HepG2 (cell line): ENCODE measurements around the gene PRR35. TPM values are rescaled to one million over a fixed set of nuclear protein-coding genes. Genes with fewer than 3 reads are reported as not detected.

Experiments
- ATAC-seq: fragments of 200-7000 bp; cut with Tn5 transposase; 3 replicates; pipeline ENCODE4 v1.9.1; 2020; ENCODE audit warnings: mild to moderate bottlenecking, moderate library complexity
- BruUV-seq: library from RNA; stranded (reverse); fragments of 400-500 nt; replicated peaks from 2 replicates; lab custom pipeline; 2021; lab: Mats Ljungman, UMichigan
- CTCF ChIA-PET: fragments of 300-600 bp; formaldehyde crosslinking; extraction: SDS; loops from one replicate; lab custom pipeline; 2021; ENCODE audit warnings: low total read pairs, inconsistent platforms, low intra/inter-chr PET ratio; lab: Yijun Ruan, JAX
- POLR2A ChIA-PET: fragments of 350-600 bp; sonication (Branson Sonifier 250); formaldehyde crosslinking; loops from one replicate; lab custom pipeline; 2020; ENCODE audit warnings: antibody characterized with exemption, inconsistent platforms; lab: Yijun Ruan, JAX
- DNase-seq: peaks from one replicate; pipeline ENCODE4 v3.0.0-alpha.2; 2015; ENCODE audit warnings: low spot score
- FAIRE-seq: peaks from 3 replicates; lab custom pipeline; 2011; peaks lifted over from hg19 to GRCh38; lab: Jason Lieb, UNC
- H2AFZ ChIP-seq: one replicate; pipeline ENCODE4 v1.6.1; 2011; ENCODE audit warnings: low read length, inconsistent platforms
- H3K27ac ChIP-seq: fragments of 300-600 bp; 3 replicates; pipeline ENCODE4 v1.8.0; 2011; ENCODE audit warnings: mixed run types, mild to moderate bottlenecking, mixed read lengths, low read length, inconsistent platforms; ENCODE audit not compliant: insufficient read depth; ENCODE audit errors: extremely low read length
- H3K27me3 ChIP-seq, 2 experiments: fragments of 200-600 bp in 1 of 2; 2 replicates in 1 of 2; 3 replicates in 1 of 2; pipeline versions ENCODE4 v1.6.0 to v1.8.0; 2011; ENCODE audit warnings: low read length in 2 of 2, mild to moderate bottlenecking in 2 of 2, moderate library complexity in 2 of 2, inconsistent platforms in 1 of 2; ENCODE audit not compliant: insufficient read depth in 2 of 2, control insufficient read depth in 1 of 2
- H3K36me3 ChIP-seq, 2 experiments: fragments of 200-600 bp in 1 of 2; replicated peaks in 1 of 2; 2 replicates in 1 of 2; 3 replicates in 1 of 2; pipeline versions ENCODE4 v1.5.1 to v1.8.0; 2011; ENCODE audit warnings: low read length in 2 of 2, inconsistent platforms in 1 of 2; ENCODE audit not compliant: insufficient read depth in 2 of 2, control insufficient read depth in 1 of 2
- H3K4me1 ChIP-seq: 2 replicates; pipeline ENCODE4 v1.5.1; 2012; ENCODE audit warnings: low read length, inconsistent platforms; ENCODE audit not compliant: insufficient read depth
- H3K4me2 ChIP-seq: 2 replicates; pipeline ENCODE4 v1.6.0; 2011; ENCODE audit warnings: low read depth, low read length, inconsistent platforms
- H3K4me3 ChIP-seq, 3 experiments: fragments of 200-600 bp in 1 of 3; sonication (generic), shearing (Covaris generic) in 1 of 3; replicated peaks in 1 of 3; 2 replicates each; pipeline ENCODE4 v1.5.1; 2011 to 2016; ENCODE audit warnings: low read length in 3 of 3, inconsistent platforms in 2 of 3, low read depth in 2 of 3, mild to moderate bottlenecking in 2 of 3, control low read depth in 1 of 3, mixed read lengths in 1 of 3; ENCODE audit not compliant: insufficient read depth in 1 of 3
- H3K79me2 ChIP-seq: one replicate; pipeline ENCODE4 v1.6.1; 2011; ENCODE audit warnings: low read length, inconsistent platforms; ENCODE audit not compliant: insufficient read depth
- H3K9ac ChIP-seq: 2 replicates; pipeline ENCODE4 v1.6.0; 2011; ENCODE audit warnings: mild to moderate bottlenecking, low read depth, low read length, inconsistent platforms; ENCODE audit not compliant: insufficient read depth
- H3K9me3 ChIP-seq: 2 replicates; pipeline ENCODE4 v1.5.1; 2012; ENCODE audit warnings: mild to moderate bottlenecking, low read length
- H4K20me1 ChIP-seq: 2 replicates; pipeline ENCODE4 v1.6.0; 2011; ENCODE audit warnings: inconsistent platforms, mild to moderate bottlenecking, low read length, moderate library complexity; ENCODE audit not compliant: insufficient read depth
- CCDC6 ChIP-seq: sonication (generic); formaldehyde crosslinking; IDR thresholded peaks from 2 replicates; pipeline ENCODE4 v1.8.1; 2022; ENCODE audit warnings: mild to moderate bottlenecking, missing genetic modification reagents, moderate library complexity
- EEA1 ChIP-seq: sonication (generic); formaldehyde crosslinking; IDR thresholded peaks from 2 replicates; pipeline ENCODE4 v1.5.1; 2020; ENCODE audit warnings: mild to moderate bottlenecking, missing genetic modification reagents, borderline replicate concordance
- FOSL2 ChIP-seq: sonication (generic); formaldehyde crosslinking; IDR thresholded peaks from 2 replicates; pipeline ENCODE4 v1.4.0; 2020; ENCODE audit warnings: missing genetic modification reagents
- FOXO1 ChIP-seq: sonication (generic); formaldehyde crosslinking; IDR thresholded peaks from 2 replicates; pipeline ENCODE4 v1.4.0; 2020; ENCODE audit warnings: missing genetic modification reagents
- HNRNPLL ChIP-seq: fragments of 200-400 bp; formaldehyde crosslinking; IDR thresholded peaks from 2 replicates; pipeline ENCODE4 v1.6.1; 2017; ENCODE audit warnings: mild to moderate bottlenecking, low read depth, low read length; ENCODE audit not compliant: poor library complexity, severe bottlenecking
- MATR3 ChIP-seq: sonication (generic); formaldehyde crosslinking; IDR thresholded peaks from 2 replicates; pipeline ENCODE4 v1.4.0; 2020; ENCODE audit warnings: missing genetic modification reagents
- THAP8 ChIP-seq: sonication (generic); formaldehyde crosslinking; IDR thresholded peaks from 2 replicates; pipeline ENCODE4 v1.5.1; 2020; ENCODE audit warnings: missing genetic modification reagents, mild to moderate bottlenecking, borderline replicate concordance
- ZEB1 ChIP-seq: IDR thresholded peaks from 2 replicates; pipeline ENCODE4 v1.6.1; 2012; ENCODE audit warnings: mild to moderate bottlenecking, low read depth, inconsistent platforms; ENCODE audit not compliant: insufficient replicate concordance
- ZNF331 ChIP-seq: sonication (generic); formaldehyde crosslinking; IDR thresholded peaks from 2 replicates; pipeline ENCODE4 v1.4.0; 2020; ENCODE audit warnings: missing genetic modification reagents
- ZNF597 ChIP-seq: sonication (generic); formaldehyde crosslinking; IDR thresholded peaks from 2 replicates; pipeline ENCODE4 v1.5.0; 2020; ENCODE audit warnings: missing genetic modification reagents
- ZNF766 ChIP-seq: sonication (generic); formaldehyde crosslinking; IDR thresholded peaks from 2 replicates; pipeline ENCODE4 v1.5.0; 2020; ENCODE audit warnings: missing genetic modification reagents, borderline replicate concordance
- WGBS: methylation state at CpG from one replicate; pipeline ENCODE4 v1.1.6; 2017; ENCODE audit warnings: low lambda C conversion rate; 5-methylcytosine and 5-hydroxymethylcytosine counted together
- in situ Hi-C: cut with HindIII; loops from 2 replicates; pipeline ENCODE4 v1.10.0; 2017; ENCODE audit warnings: low pct_unique_long_range_greater_than_20kb; ENCODE audit not compliant: extremely low pct_ligation_motif_present
- intact Hi-C: fragments of 100-400 bp; cut with micrococcal nuclease; formaldehyde crosslinking; loops from one replicate; pipeline ENCODE4 v1.10.0; 2022; ENCODE audit not compliant: unreplicated experiment
- polyA plus RNA-seq, 8 experiments: library from polyadenylated mRNA; depleted of rRNA in 3 of 8; stranded (reverse) in 7 of 8; unstranded in 1 of 8; fragments of >200 nt; fragmentation: Illumina TruSeq in 4 of 8; extraction: Trizol in 4 of 8; gene quantifications; 2 replicates each; pipeline versions ENCODE4 v1.2.1 to v1.2.3, GENCODE V29; 2011 to 2016; ENCODE audit warnings: low read depth in 4 of 8, missing spikeins in 1 of 8, mixed read lengths in 1 of 8; ENCODE audit not compliant: insufficient read depth in 1 of 8
- total RNA-seq, 5 experiments: library from RNA; depleted of rRNA; stranded (reverse); fragments of >200 nt; fragmentation: Illumina TruSeq; extraction: Trizol; gene quantifications; 2 replicates each; pipeline ENCODE4 v1.2.3, GENCODE V29; 2016; ENCODE audit warnings: low read depth in 1 of 5

Gene PRR35
- total and polyA plus RNA-seq, 2 of the 13 experiments (the other 11 are each of a cell fraction or from before 2014, with no cell fraction given) = 0.07 to 0.16 TPM

DNA sequence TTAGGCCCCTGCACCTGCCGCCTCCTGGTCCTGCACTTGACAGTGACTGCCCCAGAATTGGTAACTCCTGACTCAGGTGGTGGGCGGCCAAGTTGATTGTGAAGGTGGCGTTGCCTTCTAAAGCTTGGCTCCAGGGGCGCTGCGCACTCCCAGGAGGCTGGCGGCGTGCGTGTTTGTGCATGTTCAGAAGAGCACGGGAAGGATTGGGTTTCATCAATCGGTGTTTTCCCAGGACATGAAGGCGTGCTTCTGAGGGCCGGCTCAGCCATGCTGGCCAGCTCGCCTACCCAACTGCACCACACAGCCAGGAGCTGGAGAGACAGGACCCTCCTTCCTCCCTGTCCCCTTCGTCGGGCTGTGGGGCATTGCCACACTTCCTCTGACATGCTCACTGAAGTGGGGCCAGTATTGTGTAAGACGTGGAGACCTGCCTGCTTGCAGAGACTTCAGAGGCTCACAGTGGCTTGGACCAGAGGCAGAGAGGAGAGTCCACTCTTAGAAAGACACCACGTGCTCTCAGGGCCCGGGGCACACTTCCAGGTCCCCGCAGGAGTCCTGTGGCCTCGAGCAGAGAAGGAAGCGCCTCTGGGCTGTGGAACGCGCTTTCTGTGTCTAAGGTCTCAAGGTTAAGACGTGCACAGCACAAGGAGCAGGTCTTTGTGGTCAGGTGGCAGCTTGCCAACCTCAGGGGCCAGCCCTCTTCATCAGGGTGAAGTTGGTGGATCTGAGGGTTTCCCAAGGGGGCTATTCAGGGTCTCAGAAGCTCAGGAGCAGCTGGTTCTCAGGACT lies 32.5 kb downstream of the PRR35 start (continued):
- TF ChIP-seq ZNF597 (CRISPR knock-in tag) (no peak), ZNF766 (CRISPR knock-in tag) (no peak), FOXO1 (CRISPR knock-in tag) (0 out of 2 replicates have a peak, but pooled peaks have one; percentile 15)

GRCh38 chr16:593406-593805 lies 33.2 kb downstream of the PRR35 start:
- H3K4me2 ChIP-seq = no peak overlapping the region; the same call in 1 of the 2 replicates
- no TSS peak for BruUV-seq
- H3K27ac ChIP-seq = no peak overlapping the region
- ChIA-PET POLR2A (interaction anchor here (1.3 kb wide), 1 partner anchor 35 kb away, joined by 3 read pairs; no protein-coding TSS in a partner anchor), CTCF (no interaction called here)
- TF ChIP-seq THAP8 = no peak
- peak; percentile 24 for TF ChIP-seq ZEB1
- TF ChIP-seq HNRNPLL = no peak
- TF ChIP-seq ZNF331 = no peak
- no peak for TF ChIP-seq MATR3 (CRISPR knock-in tag)
- TF ChIP-seq FOSL2 (CRISPR knock-in tag) = peak; percentile 73
- no peak for TF ChIP-seq EEA1
- no peak for TF ChIP-seq CCDC6 (CRISPR knock-in tag)
- H3K4me1 ChIP-seq = peaks cover 34% of the 10 kb centered on the region
- in situ Hi-C loops = no loop called here
- peaks cover 10% of the 10 kb centered on the region; the same call in 1 of the 2 replicates for H4K20me1 ChIP-seq
- WGBS = 96% methylated on average over 7 of the region's 9 CpGs
- H3K9me3 ChIP-seq = no peaks in the 10 kb centered on the region
- H3K79me2 ChIP-seq = peaks cover 46% of the 10 kb centered on the region
- FAIRE-seq (no peak), ATAC-seq (no peak), DNase-seq (no peak)
- H3K36me3 ChIP-seq = peaks cover 4 to 7% of the 10 kb centered on the region in 2 experiments; a peak in 1 of 5 replicates
- no peaks in the 10 kb centered on the region; a peak in 1 of 5 replicates for H3K27me3 ChIP-seq
- H3K4me3 ChIP-seq = no peak overlapping the region
- no peak overlapping the region for H2AFZ ChIP-seq
- intact Hi-C loops = no loop called here
- 0 out of 2 replicates have a peak overlapping the region, but pooled peaks have one; percentile 15 for H3K9ac ChIP-seq
